IPS-15b (cell line): ENCODE measurements around the gene IGSF8.
"Not testable (repeated sequence)": the region's sequence is repeated elsewhere in the genome, so short reads cannot be mapped to it uniquely, and the experiment has no call there.

Experiments used
- H3K27me3 ChIP-seq: one replicate; pipeline ENCODE4 v1.6.1; 2013; ENCODE audit warnings: low read length; ENCODE audit not compliant: control insufficient read depth, insufficient read depth
- H3K36me3 ChIP-seq: one replicate; pipeline ENCODE4 v1.6.1; 2013; ENCODE audit warnings: low read length; ENCODE audit not compliant: control insufficient read depth, insufficient read depth
- H3K4me1 ChIP-seq: one replicate; pipeline ENCODE4 v1.6.1; 2013; ENCODE audit warnings: mild to moderate bottlenecking, low read length; ENCODE audit not compliant: control insufficient read depth, insufficient read depth
- H3K4me3 ChIP-seq: one replicate; pipeline ENCODE4 v1.5.1; 2013; ENCODE audit warnings: low read depth, low read length
- H3K9ac ChIP-seq: one replicate; pipeline ENCODE4 v1.6.1; 2013; ENCODE audit warnings: low read depth, mild to moderate bottlenecking, low read length
- H3K9me3 ChIP-seq: one replicate; pipeline ENCODE4 v1.6.1; 2013; ENCODE audit warnings: mild to moderate bottlenecking, low read length; ENCODE audit not compliant: control insufficient read depth, insufficient read depth

Gene IGSF8

DNA sequence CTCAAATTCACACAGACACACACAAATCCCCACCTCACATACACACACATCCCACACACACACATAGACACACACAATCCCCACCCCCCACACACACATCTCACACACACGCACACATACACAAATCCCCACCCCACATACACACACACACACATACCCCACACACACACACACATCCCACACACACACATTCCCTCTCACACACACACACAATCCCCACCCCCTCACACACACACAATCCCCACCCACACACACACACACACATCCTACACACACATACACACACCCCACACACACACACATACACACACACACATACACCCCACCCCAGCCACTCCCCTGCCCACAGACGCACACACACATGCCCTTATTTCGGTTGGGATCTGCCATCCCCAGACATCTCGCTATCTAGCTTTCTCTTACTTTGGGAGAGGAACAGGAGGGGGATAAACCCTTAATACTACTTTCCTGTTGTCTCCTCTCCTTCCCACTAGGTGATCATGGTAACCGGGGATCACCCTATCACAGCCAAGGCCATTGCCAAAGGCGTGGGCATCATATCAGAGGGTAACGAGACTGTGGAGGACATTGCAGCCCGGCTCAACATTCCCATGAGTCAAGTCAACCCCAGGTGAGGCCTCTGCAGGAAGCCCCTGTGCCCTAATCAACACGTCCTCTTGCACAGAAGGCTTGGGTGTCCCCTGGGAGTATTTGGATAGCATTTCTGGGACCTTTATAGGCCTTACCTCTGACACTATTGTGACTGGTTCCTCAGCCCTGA, 35.8 kb upstream of the IGSF8 start:
- Histone ChIP-seq H3K27me3 (no peaks in the 10 kb centered on the region), H3K9ac (no peak overlapping the region), H3K9me3 (no peaks in the 10 kb centered on the region), H3K4me3 (no peak overlapping the region), H3K36me3 (peaks cover 33% of the 10 kb centered on the region), H3K4me1 (no peaks in the 10 kb centered on the region)

GRCh38 chr1:160131803-160132565, 33.6 kb upstream of the IGSF8 start:
- H3K4me3 ChIP-seq = no peak overlapping the region
- H3K9me3 ChIP-seq = no peaks in the 10 kb centered on the region
- H3K36me3 ChIP-seq = peaks cover 39% of the 10 kb centered on the region
- H3K9ac ChIP-seq = no peak overlapping the region
- no peaks in the 10 kb centered on the region for H3K4me1 ChIP-seq
- H3K27me3 ChIP-seq = no peaks in the 10 kb centered on the region

DNA sequence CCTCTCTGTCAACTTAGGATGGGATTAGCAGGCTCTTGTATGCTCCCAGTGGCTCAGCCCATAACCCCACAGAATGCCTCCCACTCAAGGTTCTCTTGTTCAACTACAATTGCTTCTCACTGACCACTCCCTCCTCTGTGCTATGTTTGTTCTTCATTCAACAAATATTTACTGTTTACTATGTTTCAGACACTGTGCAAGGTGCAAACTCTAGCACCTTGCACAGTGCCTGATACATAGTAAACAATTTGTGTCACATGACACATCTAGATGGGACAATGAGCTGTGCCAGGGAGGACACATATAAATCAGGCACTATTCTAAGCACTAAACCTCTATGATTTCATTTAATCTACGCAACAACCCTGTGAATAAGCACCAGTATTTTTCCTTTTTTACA, 32.5 kb upstream of the IGSF8 start:
- no peaks in the 10 kb centered on the region for H3K4me1 ChIP-seq
- H3K27me3 ChIP-seq = no peaks in the 10 kb centered on the region
- H3K9ac ChIP-seq = no peak overlapping the region
- no peaks in the 10 kb centered on the region for H3K9me3 ChIP-seq
- H3K36me3 ChIP-seq = peaks cover 39% of the 10 kb centered on the region
- H3K4me3 ChIP-seq = no peak overlapping the region

DNA sequence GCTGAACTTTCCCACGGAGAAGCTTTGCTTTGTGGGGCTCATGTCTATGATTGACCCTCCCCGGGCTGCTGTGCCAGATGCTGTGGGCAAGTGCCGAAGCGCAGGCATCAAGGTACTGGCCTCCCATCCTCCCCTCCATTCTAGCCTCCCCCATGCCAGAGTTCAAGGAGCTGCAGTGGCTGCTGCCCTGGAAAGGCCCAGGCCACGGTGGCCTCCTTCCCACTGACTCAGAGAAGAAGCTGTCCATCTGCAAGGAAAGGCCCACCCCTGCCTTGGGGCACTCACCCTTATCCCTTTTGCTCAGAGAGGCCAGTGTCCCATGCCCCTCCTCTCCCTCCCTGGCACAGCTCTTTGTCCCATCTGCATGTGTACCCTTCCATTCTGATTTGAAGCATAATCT, 32.1 kb upstream of the IGSF8 start:
- peaks cover 39% of the 10 kb centered on the region for H3K36me3 ChIP-seq
- no peaks in the 10 kb centered on the region for H3K9me3 ChIP-seq
- H3K4me3 ChIP-seq = no peak overlapping the region
- H3K4me1 ChIP-seq = no peaks in the 10 kb centered on the region
- H3K9ac ChIP-seq = no peak overlapping the region
- no peaks in the 10 kb centered on the region for H3K27me3 ChIP-seq

DNA sequence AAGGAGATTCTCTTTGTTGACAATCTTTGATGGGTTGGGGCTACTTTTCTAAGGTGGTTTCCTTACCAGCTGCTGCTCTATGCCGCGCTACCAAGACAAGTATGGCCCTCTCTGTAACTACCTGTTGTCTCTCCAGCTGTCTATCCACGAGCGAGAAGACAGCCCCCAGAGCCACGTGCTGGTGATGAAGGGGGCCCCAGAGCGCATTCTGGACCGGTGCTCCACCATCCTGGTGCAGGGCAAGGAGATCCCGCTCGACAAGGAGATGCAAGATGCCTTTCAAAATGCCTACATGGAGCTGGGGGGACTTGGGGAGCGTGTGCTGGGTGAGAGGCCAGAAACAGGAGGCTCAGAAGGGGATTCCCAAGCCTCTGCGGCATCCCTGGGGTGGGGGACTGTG, 31.5 kb upstream of the IGSF8 start:
- Histone ChIP-seq H3K9me3 (no peaks in the 10 kb centered on the region), H3K9ac (no peak overlapping the region), H3K4me1 (no peaks in the 10 kb centered on the region), H3K4me3 (no peak overlapping the region), H3K27me3 (no peaks in the 10 kb centered on the region), H3K36me3 (peaks cover 38% of the 10 kb centered on the region)

DNA sequence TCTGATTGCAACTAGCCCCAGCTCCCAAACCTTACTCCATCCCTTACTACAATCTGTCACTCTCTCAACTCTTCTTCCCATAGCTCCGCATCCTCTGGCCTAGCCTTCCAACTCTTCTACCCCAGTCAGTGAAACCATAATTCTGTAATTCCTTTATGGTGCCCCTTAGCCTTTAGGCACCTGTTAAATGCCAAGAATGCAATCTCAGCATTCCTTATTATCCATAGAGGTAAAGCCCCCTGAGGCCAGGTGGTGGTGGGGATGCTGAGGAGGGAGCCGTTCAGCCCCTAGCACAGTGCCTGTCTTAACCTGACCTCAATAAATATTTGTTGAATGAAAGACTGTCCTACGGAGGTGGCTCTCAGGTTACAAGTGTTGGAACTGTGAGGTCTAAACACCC, 31.1 kb upstream of the IGSF8 start:
- Histone ChIP-seq H3K9ac (no peak overlapping the region), H3K4me3 (no peak overlapping the region), H3K36me3 (peaks cover 38% of the 10 kb centered on the region), H3K9me3 (no peaks in the 10 kb centered on the region), H3K4me1 (no peaks in the 10 kb centered on the region), H3K27me3 (no peaks in the 10 kb centered on the region)

DNA sequence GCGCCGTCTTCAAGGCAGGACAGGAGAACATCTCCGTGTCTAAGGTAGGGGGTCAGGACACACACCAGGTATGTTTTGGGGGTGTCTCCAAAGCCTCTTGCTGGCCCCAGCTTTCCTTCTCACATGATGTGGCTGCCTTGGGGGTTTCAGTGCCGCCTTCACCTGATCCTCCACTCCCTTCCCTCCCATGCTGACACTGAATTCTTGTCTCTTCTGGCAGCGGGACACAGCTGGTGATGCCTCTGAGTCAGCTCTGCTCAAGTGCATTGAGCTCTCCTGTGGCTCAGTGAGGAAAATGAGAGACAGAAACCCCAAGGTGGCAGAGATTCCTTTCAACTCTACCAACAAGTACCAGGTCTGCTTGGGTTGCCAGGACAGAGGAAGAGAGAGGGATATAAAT, 30.6 kb upstream of the IGSF8 start:
- Histone ChIP-seq H3K9ac (no peak overlapping the region), H3K4me1 (no peaks in the 10 kb centered on the region), H3K27me3 (no peaks in the 10 kb centered on the region), H3K9me3 (no peaks in the 10 kb centered on the region), H3K36me3 (peaks cover 43% of the 10 kb centered on the region), H3K4me3 (no peak overlapping the region)

- no peak overlapping the region for H3K9ac ChIP-seq
- no peaks in the 10 kb centered on the region for H3K27me3 ChIP-seq
- H3K4me1 ChIP-seq = no peaks in the 10 kb centered on the region
- H3K4me3 ChIP-seq = no peak overlapping the region
- H3K9me3 ChIP-seq = no peaks in the 10 kb centered on the region
- peaks cover 43% of the 10 kb centered on the region for H3K36me3 ChIP-seq
Observed at GRCh38 chr1:160128636-160129035, 30.2 kb upstream of the IGSF8 start.

DNA sequence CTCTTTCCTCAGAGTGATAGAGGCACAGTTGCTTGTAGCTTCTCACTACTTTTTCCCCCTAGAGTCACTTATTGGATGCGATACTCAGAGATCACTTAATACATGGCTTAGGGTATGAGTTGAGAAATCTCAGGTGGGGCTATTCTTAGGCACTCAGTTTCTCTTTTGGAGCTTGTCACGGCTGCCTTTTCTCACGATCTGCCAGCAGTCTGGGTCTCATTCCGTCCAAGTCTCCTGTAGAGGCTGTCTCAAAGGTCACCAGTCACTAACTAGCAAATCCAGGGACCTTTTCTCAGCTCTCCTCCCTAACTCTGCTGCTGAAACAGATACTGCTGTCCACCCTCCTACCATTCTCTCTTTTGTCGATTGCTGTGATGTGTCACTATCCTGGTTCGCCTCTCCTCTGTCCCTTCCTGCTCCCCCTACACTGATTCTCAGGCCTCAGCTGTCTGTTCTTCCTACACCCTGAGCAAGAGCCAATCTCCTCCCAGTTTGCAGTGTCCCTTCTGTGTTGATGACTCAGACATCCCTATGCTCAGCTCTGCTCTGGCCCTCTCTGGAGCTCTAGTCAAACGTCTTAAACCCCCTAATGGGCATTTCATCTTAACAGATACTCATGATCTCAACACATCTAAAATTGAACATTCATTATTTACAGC, 29.6 kb upstream of the IGSF8 start:
- Histone ChIP-seq H3K9ac (no peak overlapping the region), H3K36me3 (peaks cover 43% of the 10 kb centered on the region), H3K9me3 (no peaks in the 10 kb centered on the region), H3K4me3 (no peak overlapping the region), H3K4me1 (no peaks in the 10 kb centered on the region), H3K27me3 (no peaks in the 10 kb centered on the region)

- no peaks in the 10 kb centered on the region for H3K4me1 ChIP-seq
- H3K4me3 ChIP-seq = no peak overlapping the region
- H3K9me3 ChIP-seq = no peaks in the 10 kb centered on the region
- H3K27me3 ChIP-seq = no peaks in the 10 kb centered on the region
- H3K9ac ChIP-seq = no peak overlapping the region
- peaks cover 43% of the 10 kb centered on the region for H3K36me3 ChIP-seq
Observed at GRCh38 chr1:160127381-160127780, 29.0 kb upstream of the IGSF8 start.

GRCh38 chr1:160126342-160126741, 27.9 kb upstream of the IGSF8 start:
- not testable (repeated sequence) for H3K4me1 ChIP-seq, H3K27me3 ChIP-seq, H3K4me3 ChIP-seq, H3K9ac ChIP-seq, H3K9me3 ChIP-seq
- peaks cover 39% of the 10 kb centered on the region for H3K36me3 ChIP-seq

GRCh38 chr1:160125746-160126145, 27.3 kb upstream of the IGSF8 start:
- Histone ChIP-seq H3K36me3 (peaks cover 33% of the 10 kb centered on the region), H3K4me3 (no peak overlapping the region)

More at GRCh38 chr1:160125746-160126145, 27.3 kb upstream of the IGSF8 start:
- Histone ChIP-seq H3K27me3 (no peaks in the 10 kb centered on the region), H3K9ac (no peak overlapping the region), H3K4me1 (no peaks in the 10 kb centered on the region), H3K9me3 (no peaks in the 10 kb centered on the region)
